Panc1 (cell line): ENCODE data around the gene HOXA4.

Experiments used
- CTCF ChIP-seq: fragments of 450-650 bp; IDR thresholded peaks from 2 replicates; pipeline ENCODE4 v1.5.1; 2017; ENCODE audit warnings: mild to moderate bottlenecking
- POLR2AphosphoS5 ChIP-seq: IDR thresholded peaks from 2 replicates; pipeline ENCODE4 v1.6.1; 2012; ENCODE audit warnings: mild to moderate bottlenecking, low read depth, low read length, moderate library complexity
- REST ChIP-seq, 2 experiments: IDR thresholded peaks; 2 replicates each; pipeline ENCODE4 v1.6.1; 2011 to 2012; ENCODE audit warnings: low read depth in 2 of 2, control low read depth in 1 of 2, low read length in 1 of 2, mild to moderate bottlenecking in 1 of 2, moderate library complexity in 1 of 2; ENCODE audit not compliant: insufficient read depth in 1 of 2
- TCF7L2 ChIP-seq: IDR thresholded peaks from 2 replicates; pipeline ENCODE4 v1.6.1; 2011; ENCODE audit warnings: mild to moderate bottlenecking, low read depth, low read length, inconsistent platforms

GRCh38 chr7:27129729-27130539, 623 bp downstream of the HOXA4 start:
- no peak for TF ChIP-seq CTCF
- no peak for TF ChIP-seq POLR2AphosphoS5
- no peak for TF ChIP-seq REST (IDR thresholded peaks at IDR 0.05; ENCODE audit: insufficient read depth in 1 of 2, low read depth in 2 of 2, low read length in 1 of 2)
- no peak for TF ChIP-seq TCF7L2
